WTC11 (cell line): ENCODE results near the gene NXPH4. TPM values are rescaled to one million over a fixed set of nuclear protein-coding genes. Genes with fewer than 3 reads are reported as not detected.

Experiments
- ATAC-seq: fragments of 200-7000 bp; cut with Tn5 transposase; 2 replicates; pipeline ENCODE4 v1.10.0; 2021; ENCODE audit warnings: mild to moderate bottlenecking, moderate library complexity
- Bru-seq: library from RNA; stranded (reverse); fragments of 400-500 nt; gene quantifications from one replicate; lab custom pipeline; 2021; lab: Mats Ljungman, UMichigan
- CTCF ChIA-PET: fragments of 300-600 bp; sonication (Branson Sonifier 250); formaldehyde crosslinking; loops from one replicate; lab custom pipeline; 2021; ENCODE audit warnings: antibody characterized with exemption; lab: Charles Lee
- POLR2A ChIA-PET: fragments of 350-600 bp; sonication (Branson Sonifier 250); formaldehyde crosslinking; loops from one replicate; lab custom pipeline; 2021; ENCODE audit warnings: antibody characterized with exemption; lab: Charles Lee
- DNase-seq: peaks from one replicate; pipeline ENCODE4 v3.0.0; 2021; ENCODE audit warnings: low spot score
- H3K27ac Mint-ChIP-seq: 2 replicates; pipeline ENCODE4 v1.8.0; 2021; ENCODE audit warnings: mixed read lengths
- H3K27me3 Mint-ChIP-seq: 2 replicates; pipeline ENCODE4 v1.8.0; 2021; ENCODE audit warnings: low read depth, mild to moderate bottlenecking, moderate library complexity, mixed read lengths
- H3K36me3 Mint-ChIP-seq: 2 replicates; pipeline ENCODE4 v1.8.0; 2021; ENCODE audit warnings: mixed read lengths
- H3K4me1 Mint-ChIP-seq: 2 replicates; pipeline ENCODE4 v1.8.0; 2022; ENCODE audit warnings: mixed read lengths
- H3K4me3 Mint-ChIP-seq: 2 replicates; pipeline ENCODE4 v1.8.0; 2021; ENCODE audit warnings: mild to moderate bottlenecking, moderate library complexity, mixed read lengths
- H3K9me3 Mint-ChIP-seq: 2 replicates; pipeline ENCODE4 v1.8.0; 2021; ENCODE audit warnings: mixed read lengths
- E2F5 ChIP-seq: sonication (generic); formaldehyde crosslinking; IDR thresholded peaks from 2 replicates; pipeline ENCODE4 v1.8.1; 2022; ENCODE audit warnings: mild to moderate bottlenecking, moderate library complexity, missing genetic modification reagents
- ESRRA ChIP-seq: sonication (generic); formaldehyde crosslinking; IDR thresholded peaks from 2 replicates; pipeline ENCODE4 v1.8.1; 2022; ENCODE audit warnings: mild to moderate bottlenecking, missing genetic modification reagents, borderline replicate concordance
- ETV6 ChIP-seq: sonication (generic); formaldehyde crosslinking; IDR thresholded peaks from 2 replicates; pipeline ENCODE4 v1.8.1; 2022; ENCODE audit warnings: mild to moderate bottlenecking, missing genetic modification reagents
- FOXK1 ChIP-seq: sonication (generic); formaldehyde crosslinking; IDR thresholded peaks from 2 replicates; pipeline ENCODE4 v1.8.0; 2022; ENCODE audit warnings: mild to moderate bottlenecking, moderate library complexity, missing genetic modification reagents
- MAX ChIP-seq: sonication (generic); formaldehyde crosslinking; IDR thresholded peaks from 2 replicates; pipeline ENCODE4 v1.8.0; 2022; ENCODE audit warnings: mild to moderate bottlenecking, missing genetic modification reagents
- MYBL2 ChIP-seq: sonication (generic); formaldehyde crosslinking; IDR thresholded peaks from 2 replicates; pipeline ENCODE4 v1.8.1; 2023; ENCODE audit warnings: mild to moderate bottlenecking, moderate library complexity, missing genetic modification reagents
- NFE2L1 ChIP-seq: sonication (generic); formaldehyde crosslinking; IDR thresholded peaks from 2 replicates; pipeline ENCODE4 v1.8.1; 2023; ENCODE audit warnings: missing genetic modification reagents
- NFYB ChIP-seq: sonication (generic); formaldehyde crosslinking; conservative IDR thresholded peaks from 2 replicates; pipeline ENCODE4 v1.8.0; 2022; ENCODE audit warnings: low read depth, missing genetic modification reagents
- SP1 ChIP-seq: sonication (generic); formaldehyde crosslinking; conservative IDR thresholded peaks from 2 replicates; pipeline ENCODE4 v1.8.1; 2022; ENCODE audit warnings: missing genetic modification reagents
- TCF7 ChIP-seq: sonication (generic); formaldehyde crosslinking; IDR thresholded peaks from 2 replicates; pipeline ENCODE4 v1.8.0; 2022; ENCODE audit warnings: mild to moderate bottlenecking, low read depth, missing genetic modification reagents, moderate library complexity
- TP53 ChIP-seq: sonication (generic); formaldehyde crosslinking; IDR thresholded peaks from 2 replicates; pipeline ENCODE4 v1.8.1; 2023; ENCODE audit warnings: mild to moderate bottlenecking, missing genetic modification reagents
- USF1 ChIP-seq: sonication (generic); formaldehyde crosslinking; IDR thresholded peaks from 2 replicates; pipeline ENCODE4 v1.8.0; 2022; ENCODE audit warnings: mild to moderate bottlenecking, missing genetic modification reagents
- ZNF232 ChIP-seq: sonication (generic); formaldehyde crosslinking; IDR thresholded peaks from 2 replicates; pipeline ENCODE4 v1.8.0; 2022; ENCODE audit warnings: mild to moderate bottlenecking, missing genetic modification reagents
- ZNF263 ChIP-seq: sonication (generic); formaldehyde crosslinking; IDR thresholded peaks from 2 replicates; pipeline ENCODE4 v1.8.1; 2022; ENCODE audit warnings: low read depth, mild to moderate bottlenecking, moderate library complexity, missing genetic modification reagents
- ZNF281 ChIP-seq: sonication (generic); formaldehyde crosslinking; IDR thresholded peaks from 2 replicates; pipeline ENCODE4 v1.8.0; 2023; ENCODE audit warnings: mild to moderate bottlenecking, missing genetic modification reagents
- ZNF416 ChIP-seq: fragments of 250-450 bp; sonication (Bioruptor Pico); IDR thresholded peaks from 2 replicates; pipeline ENCODE4 v1.9.0; 2021; ENCODE audit warnings: mild to moderate bottlenecking, inconsistent platforms
- long read RNA-seq, 3 experiments: library from RNA in 1 of 3; library from capped mRNA in 1 of 3; library from polyadenylated mRNA in 1 of 3; unstranded in 2 of 3; stranded (forward) in 1 of 3; transcript quantifications; one replicate each; pipeline ENCODE4 v2.0.0, GENCODE V29; 2021
- total RNA-seq: library from RNA; stranded (reverse); gene quantifications from 3 replicates; pipeline ENCODE4 v1.2.3, GENCODE V29; 2021
- TF ChIP-seq, protein P1 (sequence below): sonication (generic); formaldehyde crosslinking; IDR thresholded peaks from 2 replicates; pipeline ENCODE4 v1.8.0; 2022; ENCODE audit warnings: mild to moderate bottlenecking, missing genetic modification reagents
- TF ChIP-seq, protein P2 (sequence below): fragments of 250-450 bp; sonication (Bioruptor Pico); conservative IDR thresholded peaks from 2 replicates; pipeline ENCODE4 v1.9.0; 2021; ENCODE audit warnings: mild to moderate bottlenecking
- TF ChIP-seq, protein P3 (sequence below): sonication (generic); formaldehyde crosslinking; IDR thresholded peaks from 2 replicates; pipeline ENCODE4 v1.8.0; 2022; ENCODE audit warnings: mild to moderate bottlenecking, missing genetic modification reagents

The NXPH4 gene
- total RNA-seq (3.7 to 4.9 TPM (median 4.4 TPM) in 3 replicates), Bru-seq, nascent RNA (percentile 28 among the genes with signal in this experiment)
- long read RNA-seq, experiment 1, transcript NXPH4-201 (2 exons, 1,804 nt) = major isoform, 7 of 9 reads
- long read RNA-seq, experiment 1, partial matches to known transcripts = 2 of 9 reads
- long read RNA-seq, experiment 1, other reads (novel, unspliced or antisense) = 0 of 9 reads
- long read RNA-seq, experiment 2, transcript NXPH4-201 (2 exons, 1,804 nt) = major isoform, 6 of 13 reads
- long read RNA-seq, experiment 2, partial matches to known transcripts = 7 of 13 reads
- long read RNA-seq, experiment 2, other reads (novel, unspliced or antisense) = 0 of 13 reads
- long read RNA-seq, experiment 3 = 0 reads

DNA sequence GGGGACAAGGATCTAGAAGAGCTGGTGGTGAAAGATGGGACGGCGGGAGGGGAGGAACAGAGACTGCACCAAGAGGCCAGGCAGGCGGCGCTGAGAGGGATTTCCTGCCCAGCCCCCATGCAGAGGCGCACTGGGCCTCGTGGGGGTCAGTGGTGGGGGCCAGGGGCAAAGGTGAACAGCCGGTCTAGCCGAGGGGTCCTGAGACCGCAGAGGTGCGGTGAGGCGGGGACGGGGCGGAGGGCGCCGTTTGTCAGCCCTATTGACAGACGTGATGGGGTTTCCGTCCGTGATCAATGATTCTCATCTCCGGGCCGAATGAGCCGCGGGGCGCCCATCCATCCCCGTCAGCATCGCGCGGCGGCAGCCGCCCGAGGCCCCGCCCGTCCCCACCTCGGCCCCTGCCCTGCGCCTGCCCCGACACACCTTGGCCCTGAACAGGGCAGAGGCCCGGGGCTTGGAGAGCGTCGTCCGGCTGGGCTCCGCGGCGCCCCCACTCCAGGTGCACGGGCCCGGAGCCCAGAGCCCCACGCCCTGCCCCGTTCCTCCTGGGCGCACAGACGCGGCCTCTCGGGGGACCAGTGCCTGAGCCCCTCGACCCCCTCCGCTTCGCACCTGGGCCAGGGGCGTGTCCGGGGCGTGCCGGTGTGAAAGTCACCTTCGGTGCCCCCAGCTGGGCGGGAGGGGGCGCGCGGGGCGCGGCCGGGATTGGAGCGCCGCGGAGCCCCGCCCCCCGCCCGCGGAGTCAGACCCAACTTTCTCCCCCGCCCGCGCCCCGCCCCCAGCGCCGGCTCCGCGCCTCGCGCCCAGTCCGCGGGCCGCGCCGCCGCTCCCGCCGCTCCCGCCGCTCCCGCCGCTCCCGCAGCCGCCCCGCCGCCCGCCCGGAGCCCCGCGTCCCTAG lies at the start of gene NXPH4:
NXPH4 (plus strand) TSS at position 781 of the 898 bp plus-strand sequence. CDS start 176 bp downstream, outside the sequence.
- ChIA-PET CTCF (interaction anchor here (0.6 to 8.5 kb wide), 6 partner anchors 9 to 88 kb away, joined by 4 to 415 read pairs (median 41); partner anchors contain the start of genes LRP1 and SHMT2), POLR2A (interaction anchor here (1.2 to 2.2 kb wide), 4 partner anchors 13 to 27 kb away, joined by 5 to 9 read pairs (median 8); partner anchors contain the start of gene SHMT2)
- H3K27ac Mint-ChIP-seq = no peak within 1 kb of the TSS
- TF ChIP-seq MYBL2 (CRISPR knock-in tag) (peak; percentile 57; the same call in 1 of the 2 replicates), ZNF281 (CRISPR knock-in tag) (peak; percentile 83; the same call in 1 of the 2 replicates), TCF7 (CRISPR knock-in tag) (no peak), ZNF416 (CRISPR knock-in tag) (no peak), SP1 (peak; percentile 86), NFYB (CRISPR knock-in tag) (0 out of 2 replicates have a peak, but pooled peaks have one; percentile 16), E2F5 (CRISPR knock-in tag) (peak; percentile 67; the same call in 1 of the 2 replicates), ESRRA (CRISPR knock-in tag) (peak; percentile 93), TP53 (CRISPR knock-in tag) (peak; percentile 82; the same call in 1 of the 2 replicates), FOXK1 (peak; percentile 77; the same call in 1 of the 2 replicates), ZNF263 (CRISPR knock-in tag) (no peak), ZNF232 (CRISPR knock-in tag) (0 out of 2 replicates have a peak, but pooled peaks have one; percentile 67), MAX (peak; percentile 89), USF1 (CRISPR knock-in tag) (0 out of 2 replicates have a peak, but pooled peaks have one; percentile 29), ETV6 (CRISPR knock-in tag) (peak; percentile 41; the same call in 1 of the 2 replicates), NFE2L1 (CRISPR knock-in tag) (no peak)
- TF ChIP-seq, protein P1, sequence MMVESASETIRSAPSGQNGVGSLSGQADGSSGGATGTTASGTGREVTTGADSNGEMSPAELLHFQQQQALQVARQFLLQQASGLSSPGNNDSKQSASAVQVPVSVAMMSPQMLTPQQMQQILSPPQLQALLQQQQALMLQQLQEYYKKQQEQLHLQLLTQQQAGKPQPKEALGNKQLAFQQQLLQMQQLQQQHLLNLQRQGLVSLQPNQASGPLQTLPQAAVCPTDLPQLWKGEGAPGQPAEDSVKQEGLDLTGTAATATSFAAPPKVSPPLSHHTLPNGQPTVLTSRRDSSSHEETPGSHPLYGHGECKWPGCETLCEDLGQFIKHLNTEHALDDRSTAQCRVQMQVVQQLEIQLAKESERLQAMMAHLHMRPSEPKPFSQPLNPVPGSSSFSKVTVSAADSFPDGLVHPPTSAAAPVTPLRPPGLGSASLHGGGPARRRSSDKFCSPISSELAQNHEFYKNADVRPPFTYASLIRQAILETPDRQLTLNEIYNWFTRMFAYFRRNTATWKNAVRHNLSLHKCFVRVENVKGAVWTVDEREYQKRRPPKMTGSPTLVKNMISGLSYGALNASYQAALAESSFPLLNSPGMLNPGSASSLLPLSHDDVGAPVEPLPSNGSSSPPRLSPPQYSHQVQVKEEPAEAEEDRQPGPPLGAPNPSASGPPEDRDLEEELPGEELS (CRISPR knock-in tag) = peak; percentile 93
- TF ChIP-seq, protein P2, sequence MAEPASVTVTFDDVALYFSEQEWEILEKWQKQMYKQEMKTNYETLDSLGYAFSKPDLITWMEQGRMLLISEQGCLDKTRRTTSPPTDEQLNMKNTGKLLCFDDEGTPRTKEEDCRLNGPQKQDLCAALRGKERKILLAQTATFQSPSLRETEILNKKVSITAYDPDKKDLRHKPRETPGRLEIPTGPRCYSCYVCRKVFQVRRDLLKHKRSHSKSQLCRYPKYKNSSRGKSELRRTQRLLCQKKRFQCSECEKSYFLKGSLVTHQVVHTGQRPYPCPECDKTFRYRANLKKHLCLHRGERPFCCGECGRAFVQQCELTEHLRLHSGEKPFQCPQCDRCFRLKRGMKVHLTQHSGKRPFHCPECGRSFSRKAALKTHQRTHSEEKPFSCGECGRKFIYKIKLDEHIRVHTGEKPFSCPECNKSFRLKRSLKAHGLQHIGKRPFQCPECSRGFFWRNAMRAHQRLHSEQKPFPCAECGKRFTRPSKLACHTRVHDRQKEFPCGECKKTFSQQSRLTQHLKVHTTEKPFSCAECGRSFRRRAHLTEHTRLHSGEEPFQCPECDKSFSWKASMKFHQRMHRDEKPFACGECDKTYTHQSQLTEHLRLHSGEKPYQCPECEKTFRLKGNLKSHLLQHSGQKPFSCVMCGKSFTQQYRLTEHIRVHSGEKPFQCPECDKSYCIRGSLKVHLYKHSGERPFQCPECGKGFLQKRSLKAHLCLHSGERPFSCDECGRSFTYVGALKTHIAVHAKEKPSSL (CRISPR knock-in tag) = no peak
- TF ChIP-seq, protein P3, sequence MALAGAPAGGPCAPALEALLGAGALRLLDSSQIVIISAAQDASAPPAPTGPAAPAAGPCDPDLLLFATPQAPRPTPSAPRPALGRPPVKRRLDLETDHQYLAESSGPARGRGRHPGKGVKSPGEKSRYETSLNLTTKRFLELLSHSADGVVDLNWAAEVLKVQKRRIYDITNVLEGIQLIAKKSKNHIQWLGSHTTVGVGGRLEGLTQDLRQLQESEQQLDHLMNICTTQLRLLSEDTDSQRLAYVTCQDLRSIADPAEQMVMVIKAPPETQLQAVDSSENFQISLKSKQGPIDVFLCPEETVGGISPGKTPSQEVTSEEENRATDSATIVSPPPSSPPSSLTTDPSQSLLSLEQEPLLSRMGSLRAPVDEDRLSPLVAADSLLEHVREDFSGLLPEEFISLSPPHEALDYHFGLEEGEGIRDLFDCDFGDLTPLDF (CRISPR knock-in tag) = 0 out of 2 replicates have a peak, but pooled peaks have one; percentile 42
- peaks cover 73% of the 10 kb centered on the region for H3K27me3 Mint-ChIP-seq
- no peaks in the 10 kb centered on the region for H3K9me3 Mint-ChIP-seq
- ATAC-seq (peak; percentile 22), DNase-seq (peak; percentile 86)
- H3K36me3 Mint-ChIP-seq = no peaks in the 10 kb centered on the region; the same call in 1 of the 2 replicates
- H3K4me3 Mint-ChIP-seq = peak within 1 kb of the TSS; percentile 78
- peaks cover 51% of the 10 kb centered on the region for H3K4me1 Mint-ChIP-seq
